Sigmoid colon (tissue), 7 donors: ENCODE measurements around the gene NF2. TPM values are rescaled to one million over a fixed set of nuclear protein-coding genes. Genes with fewer than 3 reads are reported as not detected.

Experiments used
- DNase-seq: peaks from one replicate; pipeline ENCODE4 v3.0.0-alpha.2; 2019
- H3K27ac ChIP-seq, 4 donors: fragments of 200-600 bp; sonication (generic); one replicate each; pipeline ENCODE4 v1.5.1; 2016 to 2019; ENCODE audit warnings: mild to moderate bottlenecking in 1 of 4
- H3K27me3 ChIP-seq, 3 donors: fragments of 200-600 bp; sonication (generic); one replicate each; pipeline ENCODE4 v1.5.1; 2019; ENCODE audit warnings: mild to moderate bottlenecking in 1 of 3
- H3K36me3 ChIP-seq, 4 donors: fragments of 200-600 bp; sonication (generic); one replicate each; pipeline ENCODE4 v1.5.1; 2016 to 2019
- H3K4me1 ChIP-seq, 4 donors: fragments of 200-600 bp; sonication (generic); one replicate each; pipeline ENCODE4 v1.5.1; 2017 to 2019
- H3K4me3 ChIP-seq, 4 donors: fragments of 200-600 bp; sonication (generic); one replicate each; pipeline ENCODE4 v1.5.1; 2017 to 2019; ENCODE audit warnings: mild to moderate bottlenecking in 2 of 4, moderate library complexity in 1 of 4
- H3K9me3 ChIP-seq, 4 donors: fragments of 200-600 bp in 3 of 4; sonication (generic) in 3 of 4; one replicate each; pipeline versions ENCODE4 v1.5.1 to v1.6.1; 2013 to 2019
- CTCF ChIP-seq, 4 experiments: fragments of 450-650 bp in 3 of 4; fragments of 200-600 bp in 1 of 4; IDR thresholded peaks; one replicate each; pipeline ENCODE4 v1.5.1; 2016 to 2019; ENCODE audit warnings: antibody characterized with exemption in 4 of 4, mild to moderate bottlenecking in 3 of 4, moderate library complexity in 2 of 4
- EP300 ChIP-seq, 4 donors: sonication (generic); formaldehyde crosslinking; IDR thresholded peaks; one replicate each; pipeline ENCODE4 v1.6.1; 2017; ENCODE audit warnings: antibody characterized with exemption in 4 of 4
- POLR2A ChIP-seq, 2 donors: fragments of 450-650 bp; IDR thresholded peaks; one replicate each; pipeline ENCODE4 v1.6.1; 2016; ENCODE audit warnings: antibody characterized with exemption in 2 of 2, mild to moderate bottlenecking in 2 of 2, moderate library complexity in 2 of 2
- POLR2AphosphoS5 ChIP-seq, 4 donors: sonication (generic); formaldehyde crosslinking; IDR thresholded peaks; one replicate each; pipeline ENCODE4 v1.6.1; 2017; ENCODE audit warnings: antibody characterized with exemption in 4 of 4
- WGBS, 2 donors: extraction: QIAGEN DNeasy Blood & Tissue Kit; methylation state at CpG; one replicate each; pipeline ENCODE4 v1.1.7; 2013; 5-methylcytosine and 5-hydroxymethylcytosine counted together
- intact Hi-C: fragments of 100-400 bp; cut with DNase I; formaldehyde crosslinking; loops from one replicate; pipeline ENCODE4 v1.15.1; 2023
- polyA plus RNA-seq, 3 donors: library from polyadenylated mRNA; stranded (reverse); fragments of 200-250 nt; gene quantifications; one replicate each; pipeline ENCODE4 v1.2.3, GENCODE V29; 2013
- total RNA-seq, 4 donors: library from RNA; depleted of rRNA; stranded (reverse); fragments of >200 nt; gene quantifications; one replicate each; pipeline ENCODE4 v1.1.0, GENCODE V29; 2016
- donor health status: healthy with polysubstance abuse.
- donor health status: Bipolar disorder and iron deficiency.
- donor health status: healthy.

NF2 gene
- total and polyA plus RNA-seq, 7 donors: 3.6 to 34.3 (median 18.7) TPM

GRCh38 chr22:29684244-29684643 is 80.8 kb downstream of the NF2 start:
- intact Hi-C loops: no loop called here
- Histone ChIP-seq H3K27me3 (no peaks in the 10 kb centered on the region), H3K4me1 (peaks cover 0 to 30% (median 21%) of the 10 kb centered on the region in 4 donors), H3K27ac (no peak overlapping the region), H3K36me3 (peaks cover 0 to 66% (median 7%) of the 10 kb centered on the region in 4 donors), H3K4me3 (no peak overlapping the region), H3K9me3 (no peaks in the 10 kb centered on the region)
- no peak for DNase-seq
- TF ChIP-seq POLR2A (IDR thresholded peaks at IDR 0.05): no peak
- TF ChIP-seq CTCF (IDR thresholded peaks at IDR 0.05): no peak
- TF ChIP-seq POLR2AphosphoS5 (IDR thresholded peaks at IDR 0.05): no peak
- no peak for TF ChIP-seq EP300 (IDR thresholded peaks at IDR 0.05)
- WGBS, 2 donors: 93 to 98% methylated on average over 4 of the region's 4 CpGs

- Histone ChIP-seq H3K27ac (peak overlapping the region in 1 of 4 donors; percentile 23), H3K4me1 (peaks cover 0 to 28% (median 16%) of the 10 kb centered on the region in 4 donors), H3K4me3 (no peak overlapping the region), H3K9me3 (no peaks in the 10 kb centered on the region), H3K36me3 (peaks cover 0 to 38% (median 0%) of the 10 kb centered on the region in 4 donors), H3K27me3 (no peaks in the 10 kb centered on the region)
- TF ChIP-seq POLR2A (IDR thresholded peaks at IDR 0.05): no peak
- no peak for TF ChIP-seq CTCF (IDR thresholded peaks at IDR 0.05)
- no peak for TF ChIP-seq POLR2AphosphoS5 (IDR thresholded peaks at IDR 0.05)
- TF ChIP-seq EP300 (IDR thresholded peaks at IDR 0.05): no peak
- intact Hi-C loops: loop anchor here (5.0 kb wide), 1 partner anchor 313 kb away; no protein-coding TSS in a partner anchor
- WGBS, 2 donors: 85 to 90% methylated on average over 5 of the region's 5 CpGs
- no peak for DNase-seq
These were observed 85.9 kb downstream of the NF2 start for GRCh38 chr22:29689206-29689879.

GRCh38 chr22:29689880-29690213 is 86.4 kb downstream of the NF2 start:
- Histone ChIP-seq H3K27ac (peak overlapping the region in 3 of 4 donors; percentile 8 to 23 (median 17)), H3K4me1 (peaks cover 0 to 28% (median 16%) of the 10 kb centered on the region in 4 donors), H3K4me3 (no peak overlapping the region), H3K36me3 (peaks cover 0 to 38% (median 2%) of the 10 kb centered on the region in 4 donors), H3K9me3 (no peaks in the 10 kb centered on the region), H3K27me3 (no peaks in the 10 kb centered on the region)
- TF ChIP-seq CTCF (IDR thresholded peaks at IDR 0.05) (peak; percentile 37 to 64 (median 49)), POLR2A (IDR thresholded peaks at IDR 0.05) (no peak)
- intact Hi-C loops: loop anchor here (5.0 kb wide), 1 partner anchor 312 kb away; no protein-coding TSS in a partner anchor
- DNase-seq: no peak
- 20 to 42% methylated on average over 8 of the region's 8 CpGs for WGBS, 2 donors

GRCh38 chr22:29690476-29690875 is 87.0 kb downstream of the NF2 start:
- Histone ChIP-seq H3K27me3 (no peaks in the 10 kb centered on the region), H3K9me3 (no peaks in the 10 kb centered on the region), H3K4me1 (peaks cover 0 to 28% (median 16%) of the 10 kb centered on the region in 4 donors), H3K36me3 (peaks cover 0 to 41% (median 7%) of the 10 kb centered on the region in 4 donors), H3K27ac (peak overlapping the region in 3 of 4 donors; percentile 8 to 23 (median 17)), H3K4me3 (no peak overlapping the region)
- no peak for DNase-seq
- 81 to 88% methylated on average over 9 of the region's 9 CpGs for WGBS, 2 donors
- intact Hi-C loops: no loop called here
- TF ChIP-seq POLR2AphosphoS5 (IDR thresholded peaks at IDR 0.05): no peak
- no peak for TF ChIP-seq CTCF (IDR thresholded peaks at IDR 0.05)
- no peak for TF ChIP-seq POLR2A (IDR thresholded peaks at IDR 0.05)
- TF ChIP-seq EP300 (IDR thresholded peaks at IDR 0.05): no peak
